ENCODE data around the gene SEC24D. TPM values are rescaled to one million over a fixed set of nuclear protein-coding genes. Genes with fewer than 3 reads are reported as not detected.

SEC24D gene
- total RNA-seq, 1 experiment from 2014 or later, result 14.4 TPM

- Histone ChIP-seq H3K9ac (ENCODE audit: low read length) (no peak overlapping the region), H2AFZ (ENCODE audit: low read length) (no peak overlapping the region), H3F3A (ENCODE audit: low read length, unreplicated experiment) (no peaks in the 10 kb centered on the region), H3K9me3 (ENCODE audit: low read length) (no peaks in the 10 kb centered on the region), H3K4me2 (ENCODE audit: low read length) (no peak overlapping the region), H3K9me2 (replicated peaks; ENCODE audit: low read length) (no peaks in the 10 kb centered on the region), H3K27ac (ENCODE audit: low read length) (no peak overlapping the region), H3K4me1 (ENCODE audit: insufficient read depth, low read length) (peaks cover 2% of the 10 kb centered on the region; the same call in 1 of the 2 replicates), H3K79me2 (ENCODE audit: low read length) (no peaks in the 10 kb centered on the region), H4K20me1 (ENCODE audit: low read length) (no peaks in the 10 kb centered on the region), H3K4me3 (ENCODE audit: low read length) (no peak overlapping the region), H3K36me3 (ENCODE audit: low read depth, low read length) (peaks cover 30% of the 10 kb centered on the region), H3K27me3 (ENCODE audit: low read length) (no peaks in the 10 kb centered on the region)
- ChIA-PET POLR2A (ENCODE audit: unreplicated experiment) (no interaction called here), CTCF (no interaction called here)
- DNase-seq (no peak), ATAC-seq (no peak)
- TF ChIP-seq EZH2 (IDR thresholded peaks at IDR 0.05; ENCODE audit: low read length, unreplicated experiment), result no peak
- no peak for TF ChIP-seq EZH2phosphoT487 (IDR thresholded peaks at IDR 0.05; ENCODE audit: borderline replicate concordance, low read length)
- TF ChIP-seq CTCF (conservative IDR thresholded peaks at IDR 0.05; ENCODE audit: low read depth, low read length), result no peak
- no TSS peak for BruUV-seq (replicated peaks)
- intact Hi-C loops (cut with micrococcal nuclease), result no loop called here
Measured at GRCh38 chr4:118760092-118760491, 75.8 kb downstream of the SEC24D start.

GRCh38 chr4:118759481-118759880 lies 76.4 kb downstream of the SEC24D start:
- Histone ChIP-seq H3K36me3 (ENCODE audit: low read depth, low read length) (peaks cover 28% of the 10 kb centered on the region), H3K27me3 (ENCODE audit: low read length) (no peaks in the 10 kb centered on the region), H3K9ac (ENCODE audit: low read length) (no peak overlapping the region), H3K27ac (ENCODE audit: low read length) (no peak overlapping the region), H3K79me2 (ENCODE audit: low read length) (no peaks in the 10 kb centered on the region), H3K4me2 (ENCODE audit: low read length) (no peak overlapping the region), H2AFZ (ENCODE audit: low read length) (no peak overlapping the region), H3F3A (ENCODE audit: low read length, unreplicated experiment) (no peaks in the 10 kb centered on the region), H3K4me3 (ENCODE audit: low read length) (no peak overlapping the region), H3K9me3 (ENCODE audit: low read length) (no peaks in the 10 kb centered on the region), H3K4me1 (ENCODE audit: insufficient read depth, low read length) (no peaks in the 10 kb centered on the region), H4K20me1 (ENCODE audit: low read length) (no peaks in the 10 kb centered on the region), H3K9me2 (replicated peaks; ENCODE audit: low read length) (no peaks in the 10 kb centered on the region)
- TF ChIP-seq CTCF (conservative IDR thresholded peaks at IDR 0.05; ENCODE audit: low read depth, low read length) (no peak), EZH2 (IDR thresholded peaks at IDR 0.05; ENCODE audit: low read length, unreplicated experiment) (no peak), EZH2phosphoT487 (IDR thresholded peaks at IDR 0.05; ENCODE audit: borderline replicate concordance, low read length) (no peak)
- BruUV-seq (replicated peaks), result no TSS peak
- intact Hi-C loops (cut with micrococcal nuclease), result no loop called here
- POLR2A ChIA-PET (ENCODE audit: unreplicated experiment), result no interaction called here
- no peak for DNase-seq
- ATAC-seq, result no peak
- CTCF ChIA-PET, result interaction anchor here (0.6 kb wide), 1 partner anchor 47 kb away, joined by 6 read pairs; no protein-coding TSS in a partner anchor

GRCh38 chr4:118758293-118758692 lies 77.6 kb downstream of the SEC24D start:
- POLR2A ChIA-PET (ENCODE audit: unreplicated experiment), result no interaction called here
- intact Hi-C loops (cut with micrococcal nuclease), result no loop called here
- CTCF ChIA-PET, result no interaction called here
- H3K9me3 ChIP-seq (ENCODE audit: low read length), result no peaks in the 10 kb centered on the region
- H2AFZ ChIP-seq (ENCODE audit: low read length), result no peak overlapping the region
- no peak overlapping the region for H3K4me2 ChIP-seq (ENCODE audit: low read length)
- no TSS peak for BruUV-seq (replicated peaks)
- no peak overlapping the region for H3K4me3 ChIP-seq (ENCODE audit: low read length)
- H4K20me1 ChIP-seq (ENCODE audit: low read length), result no peaks in the 10 kb centered on the region
- ATAC-seq (no peak), DNase-seq (no peak)
- H3K9me2 ChIP-seq (replicated peaks; ENCODE audit: low read length), result no peaks in the 10 kb centered on the region
- H3F3A ChIP-seq (ENCODE audit: low read length, unreplicated experiment), result no peaks in the 10 kb centered on the region
- no peak for TF ChIP-seq CTCF (conservative IDR thresholded peaks at IDR 0.05; ENCODE audit: low read depth, low read length)
- no peak for TF ChIP-seq EZH2phosphoT487 (IDR thresholded peaks at IDR 0.05; ENCODE audit: borderline replicate concordance, low read length)
- TF ChIP-seq EZH2 (IDR thresholded peaks at IDR 0.05; ENCODE audit: low read length, unreplicated experiment), result no peak
- H3K9ac ChIP-seq (ENCODE audit: low read length), result no peak overlapping the region
- no peaks in the 10 kb centered on the region for H3K79me2 ChIP-seq (ENCODE audit: low read length)
- no peaks in the 10 kb centered on the region for H3K4me1 ChIP-seq (ENCODE audit: insufficient read depth, low read length)
- H3K36me3 ChIP-seq (ENCODE audit: low read depth, low read length), result peaks cover 17% of the 10 kb centered on the region; the same call in 1 of the 2 replicates
- no peaks in the 10 kb centered on the region for H3K27me3 ChIP-seq (ENCODE audit: low read length)
- no peak overlapping the region for H3K27ac ChIP-seq (ENCODE audit: low read length)

All from PC-3 (cell line).